ENCODE measurements around the gene HENMT1.
A peak's percentile ranks its signal among the peaks of the same experiment; 100 is the strongest.
"Not testable (repeated sequence)": the region's sequence is repeated elsewhere in the genome, so short reads cannot be mapped to it uniquely, and the experiment has no call there.

HENMT1 gene

DNA sequence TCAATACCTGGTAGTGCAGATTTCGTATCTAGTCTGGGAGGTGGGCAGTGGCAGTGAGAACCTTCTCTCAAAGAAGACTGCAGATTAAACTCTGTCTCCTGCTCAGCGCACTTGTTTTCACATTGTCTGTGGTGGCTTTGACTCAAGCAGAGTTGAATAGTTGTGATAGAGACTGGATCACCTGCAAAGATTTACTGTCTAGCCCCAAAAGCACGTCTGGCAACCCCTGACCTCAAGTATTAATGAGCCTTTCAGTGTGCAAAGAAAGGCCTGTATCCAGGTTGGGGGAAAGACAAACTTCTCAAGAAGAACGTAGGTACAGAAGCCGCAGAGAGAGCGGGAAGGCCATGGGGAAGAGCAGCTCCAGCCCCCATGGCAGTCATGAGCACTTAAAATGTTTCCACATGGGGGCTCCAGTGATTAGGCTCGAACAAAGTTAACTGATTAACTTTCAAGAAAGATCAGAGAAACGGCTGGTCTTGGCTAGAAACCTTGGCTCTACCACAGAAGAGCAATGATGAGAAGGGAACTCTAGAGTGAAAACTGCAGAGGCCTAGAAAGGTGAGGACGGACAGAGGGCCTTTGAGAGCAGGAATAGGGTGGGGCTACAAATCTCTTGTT lies 15.2 kb downstream of the HENMT1 start:
- CTCF ChIA-PET: interaction anchor here (1.0 kb wide), 1 partner anchor 133 kb away, joined by 3 read pairs; no protein-coding TSS in a partner anchor
- no peak overlapping the region for H3K27ac ChIP-seq
- POLR2A ChIA-PET (ENCODE audit: low non-redundant PET): no interaction called here
- TF ChIP-seq, protein P1, sequence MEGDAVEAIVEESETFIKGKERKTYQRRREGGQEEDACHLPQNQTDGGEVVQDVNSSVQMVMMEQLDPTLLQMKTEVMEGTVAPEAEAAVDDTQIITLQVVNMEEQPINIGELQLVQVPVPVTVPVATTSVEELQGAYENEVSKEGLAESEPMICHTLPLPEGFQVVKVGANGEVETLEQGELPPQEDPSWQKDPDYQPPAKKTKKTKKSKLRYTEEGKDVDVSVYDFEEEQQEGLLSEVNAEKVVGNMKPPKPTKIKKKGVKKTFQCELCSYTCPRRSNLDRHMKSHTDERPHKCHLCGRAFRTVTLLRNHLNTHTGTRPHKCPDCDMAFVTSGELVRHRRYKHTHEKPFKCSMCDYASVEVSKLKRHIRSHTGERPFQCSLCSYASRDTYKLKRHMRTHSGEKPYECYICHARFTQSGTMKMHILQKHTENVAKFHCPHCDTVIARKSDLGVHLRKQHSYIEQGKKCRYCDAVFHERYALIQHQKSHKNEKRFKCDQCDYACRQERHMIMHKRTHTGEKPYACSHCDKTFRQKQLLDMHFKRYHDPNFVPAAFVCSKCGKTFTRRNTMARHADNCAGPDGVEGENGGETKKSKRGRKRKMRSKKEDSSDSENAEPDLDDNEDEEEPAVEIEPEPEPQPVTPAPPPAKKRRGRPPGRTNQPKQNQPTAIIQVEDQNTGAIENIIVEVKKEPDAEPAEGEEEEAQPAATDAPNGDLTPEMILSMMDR (conservative IDR thresholded peaks at IDR 0.05; ENCODE audit: low read depth): no peak
- no peak for DNase-seq (ENCODE audit: low spot score)

DNA sequence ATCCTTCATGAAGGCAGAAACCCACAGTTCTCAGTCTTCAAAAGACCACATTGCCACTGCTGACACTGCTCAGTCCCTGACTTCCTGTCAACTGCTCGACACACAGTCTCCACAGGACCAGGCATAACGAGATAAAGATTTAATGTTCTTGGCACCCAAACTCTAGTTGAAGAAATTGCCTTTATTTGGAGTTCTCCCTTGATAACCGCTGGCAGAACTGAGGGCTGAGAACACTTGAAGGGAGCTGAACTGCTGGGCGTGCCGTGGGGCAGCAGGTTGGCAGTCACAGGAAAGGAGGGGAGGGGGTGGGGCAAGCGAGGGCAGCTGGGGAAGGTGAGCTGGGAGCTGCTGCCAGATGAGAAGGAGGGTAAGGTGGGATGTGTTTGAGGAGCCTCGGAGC lies 15.9 kb downstream of the HENMT1 start:
- ChIA-PET POLR2A (ENCODE audit: low non-redundant PET) (no interaction called here), CTCF (no interaction called here)
- DNase-seq (ENCODE audit: low spot score): no peak
- no peak overlapping the region for H3K27ac ChIP-seq
- TF ChIP-seq, protein P1 (conservative IDR thresholded peaks at IDR 0.05; ENCODE audit: low read depth): no peak

DNA sequence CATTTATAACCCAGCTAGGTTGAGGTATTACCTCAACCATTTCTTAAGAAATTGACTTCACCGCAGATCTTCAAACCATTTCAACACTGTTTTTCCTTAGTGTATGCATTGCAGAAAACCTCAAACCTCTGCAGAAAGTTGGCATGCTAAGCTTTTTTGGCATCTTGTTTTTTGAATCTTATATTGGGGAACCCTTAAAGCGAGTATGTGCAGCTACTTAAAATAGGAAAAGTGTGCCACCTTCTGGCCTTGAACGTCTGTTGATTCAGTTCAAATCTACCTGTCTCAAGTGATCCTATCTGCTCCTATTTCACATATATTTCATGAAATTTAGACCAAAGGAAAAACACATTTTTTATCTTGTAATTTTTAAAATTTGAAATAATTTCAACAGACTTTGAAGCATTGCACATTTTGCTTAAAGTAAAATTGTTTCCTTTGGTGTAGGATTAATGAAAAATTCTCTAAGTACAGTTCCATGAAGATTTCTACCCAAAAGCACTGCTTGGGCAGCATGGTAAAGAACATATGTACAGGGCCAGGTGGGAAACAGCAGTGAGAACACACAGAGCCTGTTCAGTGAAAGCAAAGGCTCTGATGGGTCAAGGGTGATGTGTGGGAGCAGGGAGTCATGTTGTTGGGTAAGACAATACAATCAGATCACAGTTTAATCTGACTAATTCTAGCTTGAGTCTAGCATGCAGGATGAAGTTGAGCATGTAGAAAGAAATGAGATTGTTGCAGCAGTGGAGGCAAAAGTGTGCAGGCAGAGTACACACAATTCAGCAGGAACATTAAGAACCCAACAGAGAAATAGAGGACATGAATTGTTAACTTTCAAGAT lies 17.2 kb downstream of the HENMT1 start:
- DNase-seq (ENCODE audit: low spot score): peak; percentile 52
- TF ChIP-seq, protein P1 (conservative IDR thresholded peaks at IDR 0.05; ENCODE audit: low read depth): peak; percentile 62
- ChIA-PET POLR2A (ENCODE audit: low non-redundant PET) (no interaction called here), CTCF (interaction anchor here (0.6 to 1.7 kb wide), 12 partner anchors 10 to 518 kb away, joined by 3 to 22 read pairs (median 4); partner anchors contain the start of gene EEIG2)
- H3K27ac ChIP-seq: no peak overlapping the region

DNA sequence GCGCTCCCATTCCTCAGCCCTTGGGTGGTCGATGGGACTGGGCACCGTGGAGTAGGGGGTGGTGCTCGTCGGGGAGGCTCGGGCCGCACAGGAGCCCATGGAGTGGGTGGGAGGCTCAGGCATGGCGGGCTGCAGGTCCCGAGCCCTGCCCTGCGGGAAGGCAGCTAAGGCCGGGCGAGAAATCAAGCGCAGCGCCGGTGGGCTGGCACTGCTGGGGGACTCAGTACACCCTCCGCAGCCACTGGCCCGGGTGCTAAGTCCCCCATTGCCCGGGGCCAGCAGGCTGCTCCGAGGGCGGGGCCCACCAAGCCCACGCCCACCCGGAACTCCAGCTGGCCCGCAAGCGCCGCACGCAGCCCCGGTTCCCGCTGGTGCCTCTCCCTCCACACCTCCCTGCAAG lies 20.0 kb downstream of the HENMT1 start:
- POLR2A ChIA-PET (ENCODE audit: low non-redundant PET): not testable (repeated sequence)

DNA sequence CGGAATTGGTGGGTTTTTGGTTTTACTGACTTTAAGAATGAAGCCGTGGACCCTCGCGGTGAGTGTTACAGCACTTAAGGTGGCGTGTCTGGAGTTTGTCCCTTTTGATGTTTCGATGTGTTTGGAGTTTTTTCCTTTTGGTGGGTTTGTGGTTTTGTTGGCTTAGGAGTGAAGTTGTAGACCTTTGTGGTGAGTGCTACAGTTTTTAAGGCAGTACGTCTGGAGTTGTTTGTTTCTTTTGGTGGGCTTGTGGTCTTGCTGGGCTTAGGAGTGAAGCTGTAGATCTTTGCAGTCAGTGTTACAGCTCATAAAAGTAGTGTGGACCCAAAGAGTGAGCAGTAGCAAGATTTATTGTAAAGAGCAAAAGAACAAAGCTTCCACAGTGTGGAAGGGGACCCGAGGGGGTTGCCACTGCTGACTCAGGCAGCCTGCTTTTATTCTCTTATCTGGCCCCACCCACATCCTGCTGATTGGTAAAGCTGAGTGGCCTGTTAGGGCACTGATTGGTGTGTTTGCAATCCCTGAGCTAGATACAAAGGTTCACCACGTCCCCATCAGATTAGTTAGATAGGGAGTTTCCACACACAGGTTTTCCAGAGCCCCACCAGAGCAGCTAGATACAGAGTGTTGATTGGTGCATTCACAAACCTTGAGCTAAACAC lies 20.9 kb downstream of the HENMT1 start:
- no peak for DNase-seq (ENCODE audit: low spot score)
- no peak overlapping the region for H3K27ac ChIP-seq
- ChIA-PET CTCF (no interaction called here), POLR2A (ENCODE audit: low non-redundant PET) (no interaction called here)
- TF ChIP-seq, protein P1 (conservative IDR thresholded peaks at IDR 0.05; ENCODE audit: low read depth): no peak

More for the DNA sequence above, 20.0 kb downstream of the HENMT1 start:
- CTCF ChIA-PET; DNase-seq (ENCODE audit: low spot score); H3K27ac ChIP-seq: not testable (repeated sequence)

DNA sequence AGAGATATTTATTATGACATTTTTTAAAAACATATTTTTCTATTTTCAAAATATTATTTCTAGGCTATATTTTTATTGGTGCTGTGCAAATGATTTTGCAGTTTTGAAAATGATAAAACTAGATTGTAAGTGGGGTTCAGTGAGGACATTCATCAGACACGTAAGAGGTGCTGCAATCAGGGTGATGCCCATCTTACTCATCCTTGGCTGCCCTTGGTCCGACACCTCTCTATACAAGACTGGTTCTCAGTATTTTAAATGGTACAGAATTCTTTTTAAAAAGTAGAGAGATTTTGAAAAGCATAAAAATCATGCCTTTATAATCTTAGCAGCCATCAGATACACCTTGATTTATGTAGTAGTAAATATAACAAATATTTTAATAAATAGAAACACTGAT lies 24.0 kb downstream of the HENMT1 start:
- no peak overlapping the region for H3K27ac ChIP-seq
- TF ChIP-seq, protein P1 (conservative IDR thresholded peaks at IDR 0.05; ENCODE audit: low read depth): no peak
- ChIA-PET CTCF (no interaction called here), POLR2A (ENCODE audit: low non-redundant PET) (no interaction called here)
- DNase-seq (ENCODE audit: low spot score): peak; percentile 63

Data from RWPE1 (cell line).